ENCODE results near the gene DNAH1.
"Not testable (repeated sequence)": the region's sequence is repeated elsewhere in the genome, so short reads cannot be mapped to it uniquely, and the experiment has no call there.

DNAH1 gene

GRCh38 chr3:52327486-52328290, 11.6 kb downstream of the DNAH1 start:
- in situ Hi-C loops (cut with HindIII; ENCODE audit: low pct_ligation_motif_present, low pct_unique_long_range_greater_than_20kb, low sequenced_read_pairs) = no loop called here
- DNase-seq = no peak

GRCh38 chr3:52328536-52329080, 12.5 kb downstream of the DNAH1 start:
- in situ Hi-C loops (cut with HindIII; ENCODE audit: low pct_ligation_motif_present, low pct_unique_long_range_greater_than_20kb, low sequenced_read_pairs) = no loop called here
- no peak for DNase-seq

- in situ Hi-C loops (cut with HindIII; ENCODE audit: low pct_ligation_motif_present, low pct_unique_long_range_greater_than_20kb, low sequenced_read_pairs) = no loop called here
- no peak for DNase-seq
These were observed 14.2 kb downstream of the DNAH1 start for GRCh38 chr3:52330194-52330805.

- DNase-seq = no peak
- in situ Hi-C loops (cut with HindIII; ENCODE audit: low pct_ligation_motif_present, low pct_unique_long_range_greater_than_20kb, low sequenced_read_pairs) = no loop called here
These were observed 15.0 kb downstream of the DNAH1 start for GRCh38 chr3:52331091-52331490.

GRCh38 chr3:52331906-52332305, 15.8 kb downstream of the DNAH1 start:
- DNase-seq = no peak
- in situ Hi-C loops (cut with HindIII; ENCODE audit: low pct_ligation_motif_present, low pct_unique_long_range_greater_than_20kb, low sequenced_read_pairs) = no loop called here

- in situ Hi-C loops (cut with HindIII; ENCODE audit: low pct_ligation_motif_present, low pct_unique_long_range_greater_than_20kb, low sequenced_read_pairs) = no loop called here
These were observed 17.9 kb downstream of the DNAH1 start for GRCh38 chr3:52333869-52334557.

GRCh38 chr3:52338131-52338530, 22.0 kb downstream of the DNAH1 start:
- DNase-seq; in situ Hi-C loops (cut with HindIII; ENCODE audit: low pct_ligation_motif_present, low pct_unique_long_range_greater_than_20kb, low sequenced_read_pairs): not testable (repeated sequence)

More at GRCh38 chr3:52333869-52334557, 17.9 kb downstream of the DNAH1 start:
- peak; percentile 34 for DNase-seq

- in situ Hi-C loops (cut with HindIII; ENCODE audit: low pct_ligation_motif_present, low pct_unique_long_range_greater_than_20kb, low sequenced_read_pairs) = no loop called here
- DNase-seq = peak; percentile 62
These were observed 23.5 kb downstream of the DNAH1 start for GRCh38 chr3:52339612-52340011.

- in situ Hi-C loops (cut with HindIII; ENCODE audit: low pct_ligation_motif_present, low pct_unique_long_range_greater_than_20kb, low sequenced_read_pairs) = no loop called here
- no peak for DNase-seq
These were observed 25.0 kb downstream of the DNAH1 start for GRCh38 chr3:52341123-52341522.

- in situ Hi-C loops (cut with HindIII; ENCODE audit: low pct_ligation_motif_present, low pct_unique_long_range_greater_than_20kb, low sequenced_read_pairs) = no loop called here
- DNase-seq = no peak
These were observed 28.0 kb downstream of the DNAH1 start for GRCh38 chr3:52343946-52344600.

- in situ Hi-C loops (cut with HindIII; ENCODE audit: low pct_ligation_motif_present, low pct_unique_long_range_greater_than_20kb, low sequenced_read_pairs) = no loop called here
These were observed 29.5 kb downstream of the DNAH1 start for GRCh38 chr3:52345521-52346109.

GRCh38 chr3:52346623-52347530, 30.8 kb downstream of the DNAH1 start:
- in situ Hi-C loops (cut with HindIII; ENCODE audit: low pct_ligation_motif_present, low pct_unique_long_range_greater_than_20kb, low sequenced_read_pairs) = no loop called here
- DNase-seq = no peak

More at GRCh38 chr3:52345521-52346109, 29.5 kb downstream of the DNAH1 start:
- DNase-seq = no peak

- DNase-seq = no peak
These were observed 31.9 kb downstream of the DNAH1 start for GRCh38 chr3:52347716-52348635.

GRCh38 chr3:52349131-52349530, 33.0 kb downstream of the DNAH1 start:
- in situ Hi-C loops (cut with HindIII; ENCODE audit: low pct_ligation_motif_present, low pct_unique_long_range_greater_than_20kb, low sequenced_read_pairs) = no loop called here
- no peak for DNase-seq

More at GRCh38 chr3:52347716-52348635, 31.9 kb downstream of the DNAH1 start:
- in situ Hi-C loops (cut with HindIII; ENCODE audit: low pct_ligation_motif_present, low pct_unique_long_range_greater_than_20kb, low sequenced_read_pairs) = no loop called here

GRCh38 chr3:52349611-52350395, 33.7 kb downstream of the DNAH1 start:
- no peak for DNase-seq
- in situ Hi-C loops (cut with HindIII; ENCODE audit: low pct_ligation_motif_present, low pct_unique_long_range_greater_than_20kb, low sequenced_read_pairs) = no loop called here

GRCh38 chr3:52350416-52350815, 34.3 kb downstream of the DNAH1 start:
- in situ Hi-C loops (cut with HindIII; ENCODE audit: low pct_ligation_motif_present, low pct_unique_long_range_greater_than_20kb, low sequenced_read_pairs) = no loop called here

More at GRCh38 chr3:52350416-52350815, 34.3 kb downstream of the DNAH1 start:
- no peak for DNase-seq
